H1 (cell line): ENCODE data around the gene CARD14. TPM values are rescaled to one million over a fixed set of nuclear protein-coding genes. Genes with fewer than 3 reads are reported as not detected.

Experiments used
- CTCF ChIA-PET: fragments of 300-600 bp; sonication (Branson Sonifier 250); formaldehyde crosslinking; loops from one replicate; lab custom pipeline; 2021; ENCODE audit not compliant: partially characterized antibody; lab: Charles Lee
- POLR2A ChIA-PET: fragments of 300-600 bp; sonication (Branson Sonifier 250); formaldehyde crosslinking; loops from one replicate; lab custom pipeline; 2021; ENCODE audit warnings: inconsistent platforms; ENCODE audit not compliant: partially characterized antibody; lab: Charles Lee
- DNase-seq, 2 experiments: peaks; one replicate each; pipeline versions ENCODE4 v3.0.0 to v3.0.0-alpha.2; 2010 to 2022; ENCODE audit warnings: low spot score in 2 of 2, low read depth in 1 of 2, mixed read lengths in 1 of 2
- FAIRE-seq: peaks from 2 replicates; lab custom pipeline; 2011; peaks lifted over from hg19 to GRCh38; lab: Jason Lieb, UNC
- H2AFZ ChIP-seq: 2 replicates; pipeline ENCODE4 v1.8.1; 2012; ENCODE audit warnings: low read length, inconsistent platforms
- H2AK5ac ChIP-seq: 2 replicates; pipeline ENCODE4 v1.6.1; 2013; ENCODE audit warnings: low read depth, low read length
- H2BK120ac ChIP-seq: replicated peaks from 2 replicates; pipeline ENCODE3; 2013; ENCODE audit warnings: low read depth, low read length, inconsistent platforms
- H2BK12ac ChIP-seq: 2 replicates; pipeline ENCODE4 v1.6.1; 2013; ENCODE audit warnings: low read depth, low read length
- H2BK15ac ChIP-seq: 2 replicates; pipeline ENCODE4 v1.6.1; 2013; ENCODE audit warnings: low read length
- H2BK20ac ChIP-seq: 2 replicates; pipeline ENCODE4 v1.6.1; 2013; ENCODE audit warnings: low read length
- H2BK5ac ChIP-seq: 2 replicates; pipeline ENCODE4 v1.6.1; 2013; ENCODE audit warnings: low read depth, low read length
- H3K14ac ChIP-seq: 2 replicates; pipeline ENCODE4 v1.6.1; 2013; ENCODE audit warnings: inconsistent platforms; ENCODE audit not compliant: insufficient read length
- H3K18ac ChIP-seq: 2 replicates; pipeline ENCODE4 v1.6.1; 2013; ENCODE audit warnings: low read length; ENCODE audit errors: extremely low read depth
- H3K23ac ChIP-seq: 2 replicates; pipeline ENCODE4 v1.6.1; 2013; ENCODE audit warnings: inconsistent platforms; ENCODE audit not compliant: insufficient read length
- H3K23me2 ChIP-seq: 2 replicates; pipeline ENCODE4 v1.6.1; 2013; ENCODE audit warnings: low read depth, low read length
- H3K27ac ChIP-seq: 2 replicates; pipeline ENCODE4 v1.6.1; 2011; ENCODE audit warnings: low read depth, low read length, inconsistent platforms
- H3K27me3 ChIP-seq, 4 experiments: replicated peaks in 1 of 4; 1 replicate in 1 of 4; 2 replicates in 3 of 4; pipeline versions ENCODE4 v1.6.1 to v1.8.1; 2011 to 2013; ENCODE audit warnings: low read length in 3 of 4, mild to moderate bottlenecking in 3 of 4, inconsistent platforms in 2 of 4, mixed read lengths in 2 of 4, moderate library complexity in 1 of 4; ENCODE audit not compliant: control insufficient read depth in 3 of 4, insufficient read depth in 3 of 4; ENCODE audit errors: extremely low read depth in 1 of 4
- H3K36me3 ChIP-seq, 4 experiments: 2 replicates each; pipeline versions ENCODE4 v1.6.1 to v1.8.1; 2011 to 2013; ENCODE audit warnings: mild to moderate bottlenecking in 4 of 4, low read length in 3 of 4, moderate library complexity in 2 of 4, control low read depth in 1 of 4, inconsistent platforms in 1 of 4; ENCODE audit not compliant: insufficient read depth in 4 of 4, control insufficient read depth in 2 of 4
- H3K4ac ChIP-seq: replicated peaks from 2 replicates; pipeline ENCODE3; 2013; ENCODE audit warnings: low read length, low read depth, mixed read lengths, inconsistent platforms; ENCODE audit not compliant: insufficient read length
- H3K4me1 ChIP-seq, 4 experiments: replicated peaks in 1 of 4; 1 replicate in 1 of 4; 2 replicates in 3 of 4; pipeline versions ENCODE4 v1.6.1 to v1.8.1; 2011 to 2013; ENCODE audit warnings: low read length in 3 of 4, inconsistent platforms in 2 of 4, mixed read lengths in 1 of 4; ENCODE audit not compliant: insufficient read depth in 4 of 4, control insufficient read depth in 3 of 4
- H3K4me2 ChIP-seq, 2 experiments: 2 replicates each; pipeline versions ENCODE4 v1.6.1 to v1.8.1; 2011 to 2013; ENCODE audit warnings: low read depth in 2 of 2, low read length in 2 of 2, control low read depth in 1 of 2, inconsistent platforms in 1 of 2, mild to moderate bottlenecking in 1 of 2; ENCODE audit not compliant: insufficient read depth in 1 of 2
- H3K4me3 ChIP-seq, 4 experiments: fragments of 200-600, 300-600 bp in 1 of 4; sonication (generic), shearing (Covaris generic), sonication (Bioruptor Twin) in 1 of 4; 2 replicates each; pipeline versions ENCODE4 v1.5.1 to v1.8.1; 2011 to 2016; ENCODE audit warnings: low read length in 4 of 4, low read depth in 3 of 4, control low read depth in 2 of 4, inconsistent platforms in 2 of 4, mild to moderate bottlenecking in 2 of 4, mixed read lengths in 1 of 4, moderate library complexity in 1 of 4; ENCODE audit not compliant: insufficient read depth in 2 of 4; ENCODE audit errors: extremely low read depth in 1 of 4
- H3K56ac ChIP-seq: replicated peaks from 2 replicates; pipeline ENCODE3; 2013; ENCODE audit warnings: low read depth, mild to moderate bottlenecking, mixed read lengths, low read length, inconsistent platforms; ENCODE audit not compliant: insufficient read length
- H3K79me1 ChIP-seq: 2 replicates; pipeline ENCODE4 v1.6.1; 2013; ENCODE audit warnings: low read depth, low read length, control low read depth
- H3K79me2 ChIP-seq, 2 experiments: 2 replicates each; pipeline versions ENCODE4 v1.6.1 to v1.8.1; 2012 to 2013; ENCODE audit warnings: low read length in 2 of 2, mild to moderate bottlenecking in 2 of 2, inconsistent platforms in 1 of 2; ENCODE audit not compliant: insufficient read depth in 2 of 2, control insufficient read depth in 1 of 2
- H3K9ac ChIP-seq, 4 experiments: replicated peaks in 1 of 4; 1 replicate in 1 of 4; 2 replicates in 3 of 4; pipeline versions ENCODE4 v1.6.1 to v1.8.1; 2011 to 2013; ENCODE audit warnings: low read depth in 3 of 4, low read length in 3 of 4, control low read depth in 2 of 4, mild to moderate bottlenecking in 2 of 4, moderate library complexity in 2 of 4, inconsistent platforms in 1 of 4; ENCODE audit errors: extremely low read depth in 1 of 4
- H3K9me3 ChIP-seq, 2 experiments: 2 replicates each; pipeline versions ENCODE4 v1.6.1 to v1.8.1; 2012 to 2013; ENCODE audit warnings: mild to moderate bottlenecking in 2 of 2, moderate library complexity in 2 of 2, control low read depth in 1 of 2, inconsistent platforms in 1 of 2, low read depth in 1 of 2, low read length in 1 of 2, mixed read lengths in 1 of 2; ENCODE audit not compliant: insufficient read depth in 2 of 2
- H4K20me1 ChIP-seq, 2 experiments: replicated peaks in 1 of 2; 2 replicates each; pipeline versions ENCODE3 to v1.8.1; 2011 to 2013; ENCODE audit warnings: inconsistent platforms in 2 of 2, low read length in 2 of 2, mild to moderate bottlenecking in 1 of 2; ENCODE audit not compliant: insufficient read depth in 2 of 2, control insufficient read depth in 1 of 2
- H4K5ac ChIP-seq: 2 replicates; pipeline ENCODE4 v1.6.1; 2013; ENCODE audit warnings: low read length, low read depth, mixed read lengths, inconsistent platforms; ENCODE audit not compliant: insufficient read length
- H4K8ac ChIP-seq: 2 replicates; pipeline ENCODE4 v1.8.0; 2013; ENCODE audit warnings: mild to moderate bottlenecking, moderate library complexity, low read length, inconsistent platforms; ENCODE audit not compliant: insufficient read depth; ENCODE audit errors: extremely low read depth
- H4K91ac ChIP-seq: replicated peaks from 2 replicates; pipeline ENCODE3; 2013; ENCODE audit warnings: low read length, mixed read lengths, inconsistent platforms; ENCODE audit not compliant: insufficient read length
- RXRA ChIP-seq: IDR thresholded peaks from 2 replicates; pipeline ENCODE4 v1.6.1; 2011; ENCODE audit warnings: low read depth, mild to moderate bottlenecking, low read length, moderate library complexity; ENCODE audit not compliant: insufficient read depth
- TBP ChIP-seq: IDR thresholded peaks from 2 replicates; pipeline ENCODE4 v1.6.1; 2011; ENCODE audit warnings: low read depth, low read length, improper control_type of control experiment
- ZNF274 ChIP-seq: IDR thresholded peaks from 2 replicates; pipeline ENCODE4 v1.7.0; 2012; ENCODE audit warnings: low read length, borderline replicate concordance; ENCODE audit errors: extremely low read depth
- whole genome bisulfite sequencing, 2 experiments: shearing (Covaris generic) in 1 of 2; methylation state at CpG; one replicate each; pipeline versions ENCODE4 v1.1.6 to v1.1.7; 2013 to 2015; ENCODE audit warnings: low lambda C conversion rate in 2 of 2, mixed read lengths in 2 of 2, inconsistent platforms in 1 of 2, low coverage in 1 of 2, missing lambda C conversion rate in 1 of 2; ENCODE audit not compliant: insufficient replicate concordance in 2 of 2, insufficient coverage in 1 of 2, insufficient read length in 1 of 2; ENCODE audit errors: extremely low coverage in 1 of 2, missing lambda C conversion rate in 1 of 2; 5-methylcytosine and 5-hydroxymethylcytosine counted together
- polyA plus RNA-seq, 7 experiments: library from polyadenylated mRNA; depleted of rRNA in 3 of 7; stranded (reverse) in 5 of 7; unstranded in 2 of 7; fragments of >200 nt in 5 of 7; fragments of 200-250 nt in 2 of 7; gene quantifications; 1 replicate in 5 of 7; 2 replicates in 1 of 7; 4 replicates in 1 of 7; pipeline versions ENCODE4 v1.2.1 to v1.2.3, GENCODE V29; 2011 to 2013; ENCODE audit warnings: missing spikeins in 2 of 7, mixed read lengths in 2 of 7
- total RNA-seq: library from RNA; stranded (reverse); fragmentation: NEBNext Ultra II Directional; extraction: Animal tissue kit (Norgen Biotek cat#: 25700); gene quantifications from 2 replicates; pipeline ENCODE4 v1.2.1, GENCODE V29; 2021

Gene CARD14
- total and polyA plus RNA-seq, 2 of the 8 experiments (the other 6 are each of a cell fraction or from before 2014, with no cell fraction given) = 0.08 TPM; not detected in 1

- Histone ChIP-seq H4K8ac (no peak overlapping the region), H3K27me3 (no peaks in the 10 kb centered on the region), H3K4me2 (no peak overlapping the region), H3K56ac (no peak overlapping the region), H4K91ac (no peak overlapping the region), H3K27ac (no peak overlapping the region), H2BK5ac (no peak overlapping the region), H3K79me2 (no peaks in the 10 kb centered on the region), H3K79me1 (0 out of 2 replicates have a peak, but pooled peaks cover 2% of the 10 kb centered on the region), H2AFZ (no peak overlapping the region), H2BK20ac (no peak overlapping the region), H2AK5ac (no peak overlapping the region), H4K20me1 (peaks cover 0 to 2% of the 10 kb centered on the region in 2 experiments), H3K9ac (no peak overlapping the region), H2BK12ac (no peak overlapping the region), H3K4ac (no peak overlapping the region)
- POLR2A ChIA-PET = interaction anchor here (1.3 kb wide), 1 partner anchor 22 kb away, joined by 3 read pairs; no protein-coding TSS in a partner anchor
- CTCF ChIA-PET = no interaction called here
- TF ChIP-seq TBP = no peak
- no peak for TF ChIP-seq RXRA
- no peak for TF ChIP-seq ZNF274
- TF ChIP-seq, all 59 proteins: peak for 0
- DNase-seq (no peak), FAIRE-seq (no peak)
- Histone ChIP-seq H3K23ac (no peak overlapping the region), H3K36me3 (peaks cover 0 to 6% (median 1%) of the 10 kb centered on the region in 4 experiments; a peak in 2 of 8 replicates), H4K5ac (no peak overlapping the region), H3K14ac (no peak overlapping the region), H2BK120ac (no peak overlapping the region), H3K4me3 (no peak overlapping the region), H3K4me1 (no peaks in the 10 kb centered on the region), H3K9me3 (peaks cover 0 to 6% of the 10 kb centered on the region in 2 experiments; a peak in 1 of 4 replicates), H2BK15ac (no peak overlapping the region), H3K18ac (no peak overlapping the region), H3K23me2 (no peaks in the 10 kb centered on the region)
- WGBS, 2 experiments = 96% methylated on average over 3 of the region's 3 CpGs; no CpG with 5 or more reads in 1 of the 2 experiments
Measured at GRCh38 chr17:80233202-80233601, 63.4 kb downstream of the CARD14 start.
